ENCODE results near the gene DSTYK.

DNA sequence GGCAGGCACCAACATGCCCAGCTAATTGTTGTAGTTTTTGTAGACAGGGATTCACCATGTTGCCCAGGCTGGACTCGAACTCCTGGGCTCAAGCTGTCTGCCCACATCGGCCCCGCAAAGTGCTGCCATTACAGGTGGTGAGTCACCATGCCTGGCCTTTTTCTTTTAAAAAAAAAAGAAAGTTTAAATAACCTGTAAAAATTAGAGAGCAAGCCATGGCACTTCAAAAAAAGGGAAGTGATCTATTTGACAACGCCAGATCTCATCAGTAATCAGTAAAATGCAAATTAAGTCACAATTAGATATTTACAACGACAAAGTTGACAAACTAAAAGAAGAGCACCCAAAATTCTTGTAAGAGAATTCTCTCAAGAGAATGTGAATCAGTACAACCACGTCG is 86.8 kb downstream of the DSTYK start:
- TF ChIP-seq CTCF (IDR thresholded peaks at IDR 0.05) (no peak), POLR2A (IDR thresholded peaks at IDR 0.05) (no peak), POLR2AphosphoS5 (IDR thresholded peaks at IDR 0.05) (no peak)
